ENCODE measurements around the gene APOE.
"Not testable (repeated sequence)": the region's sequence is repeated elsewhere in the genome, so short reads cannot be mapped to it uniquely, and the experiment has no call there.

DNA sequence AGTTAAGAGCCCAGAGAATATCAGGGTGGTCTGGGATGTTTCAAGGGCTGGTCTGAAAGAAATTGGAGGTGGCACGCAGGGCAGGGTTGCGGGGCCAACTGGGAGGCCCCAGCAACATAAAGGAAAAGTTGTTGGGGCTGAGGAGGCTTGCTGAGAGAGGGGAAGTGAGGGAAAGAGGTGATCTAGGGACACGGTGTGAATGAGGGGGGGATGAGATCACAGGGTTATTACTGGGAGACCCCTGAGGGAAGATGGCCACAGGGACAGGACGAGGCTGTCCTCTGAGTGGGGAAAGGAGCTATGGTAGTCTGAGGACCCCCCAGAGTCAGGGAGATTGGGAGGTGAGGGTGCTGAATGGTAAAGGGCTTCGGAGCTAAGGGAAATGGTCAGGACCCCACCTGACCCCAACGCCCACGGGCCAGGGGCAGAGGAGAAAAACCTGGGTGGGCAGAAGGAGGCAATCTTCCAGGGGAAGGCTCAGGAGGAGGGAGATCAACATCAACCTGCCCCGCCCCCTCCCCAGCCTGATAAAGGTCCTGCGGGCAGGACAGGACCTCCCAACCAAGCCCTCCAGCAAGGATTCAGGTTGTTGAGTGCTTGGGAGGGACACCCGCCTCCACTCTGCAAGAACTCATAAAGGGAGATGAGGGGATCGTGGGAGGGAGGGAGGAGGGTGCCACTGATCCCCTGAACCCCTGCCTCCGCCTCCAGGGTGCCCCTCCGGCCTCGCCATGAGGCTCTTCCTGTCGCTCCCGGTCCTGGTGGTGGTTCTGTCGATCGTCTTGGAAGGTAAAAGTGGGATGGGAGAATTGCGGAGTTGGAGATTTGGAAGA lies 20.9 kb downstream of the APOE start:
- TF ChIP-seq, protein P1, sequence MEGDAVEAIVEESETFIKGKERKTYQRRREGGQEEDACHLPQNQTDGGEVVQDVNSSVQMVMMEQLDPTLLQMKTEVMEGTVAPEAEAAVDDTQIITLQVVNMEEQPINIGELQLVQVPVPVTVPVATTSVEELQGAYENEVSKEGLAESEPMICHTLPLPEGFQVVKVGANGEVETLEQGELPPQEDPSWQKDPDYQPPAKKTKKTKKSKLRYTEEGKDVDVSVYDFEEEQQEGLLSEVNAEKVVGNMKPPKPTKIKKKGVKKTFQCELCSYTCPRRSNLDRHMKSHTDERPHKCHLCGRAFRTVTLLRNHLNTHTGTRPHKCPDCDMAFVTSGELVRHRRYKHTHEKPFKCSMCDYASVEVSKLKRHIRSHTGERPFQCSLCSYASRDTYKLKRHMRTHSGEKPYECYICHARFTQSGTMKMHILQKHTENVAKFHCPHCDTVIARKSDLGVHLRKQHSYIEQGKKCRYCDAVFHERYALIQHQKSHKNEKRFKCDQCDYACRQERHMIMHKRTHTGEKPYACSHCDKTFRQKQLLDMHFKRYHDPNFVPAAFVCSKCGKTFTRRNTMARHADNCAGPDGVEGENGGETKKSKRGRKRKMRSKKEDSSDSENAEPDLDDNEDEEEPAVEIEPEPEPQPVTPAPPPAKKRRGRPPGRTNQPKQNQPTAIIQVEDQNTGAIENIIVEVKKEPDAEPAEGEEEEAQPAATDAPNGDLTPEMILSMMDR (IDR thresholded peaks at IDR 0.05) = not testable (repeated sequence)
- not testable (repeated sequence) for TF ChIP-seq POLR2A (IDR thresholded peaks at IDR 0.05)

Measured in thyroid gland (tissue), 4 donors.